ENCODE data around the gene PRRX1. TPM values are rescaled to one million over a fixed set of nuclear protein-coding genes. Genes with fewer than 3 reads are reported as not detected.

The PRRX1 gene
- total RNA-seq, 3 donors from 2014 or later, result 2.1 to 4.4 (median 3.9) TPM

DNA sequence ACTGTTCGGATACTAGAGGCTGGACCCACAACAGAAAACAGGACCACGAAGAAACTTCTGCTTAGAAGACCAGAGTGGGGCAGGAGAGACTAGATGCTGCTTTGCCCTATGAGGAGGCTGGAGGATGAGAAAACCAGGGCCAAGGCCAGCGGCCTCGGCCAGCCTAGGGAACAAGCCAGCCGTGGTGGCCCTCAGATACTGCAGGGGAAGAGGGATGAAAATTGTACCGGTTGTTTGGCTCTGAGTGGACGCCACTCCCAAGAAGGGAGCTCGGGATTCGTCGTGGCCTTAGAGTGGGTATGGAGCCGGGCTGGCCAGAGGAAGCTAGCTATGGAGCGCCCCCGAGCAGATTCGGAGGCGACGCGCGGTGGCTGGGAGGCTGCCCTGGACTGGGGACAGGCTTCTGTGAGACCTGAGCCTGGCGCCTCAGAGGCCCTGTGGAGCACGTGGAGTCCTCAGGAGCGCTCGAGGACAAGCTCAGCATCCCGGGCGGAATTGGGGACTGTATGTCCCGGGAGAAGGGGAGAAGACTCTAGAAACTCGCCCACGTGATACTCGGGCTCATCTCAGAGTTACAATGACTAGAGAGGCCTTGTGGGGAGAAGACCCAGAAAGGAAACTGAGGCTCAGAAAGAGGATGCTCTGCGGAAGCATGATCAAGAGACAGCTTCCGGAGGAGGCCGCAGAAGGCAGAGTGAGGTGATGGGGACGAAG is 2.8 kb downstream of the PRRX1 start:
- TF ChIP-seq, protein P1, sequence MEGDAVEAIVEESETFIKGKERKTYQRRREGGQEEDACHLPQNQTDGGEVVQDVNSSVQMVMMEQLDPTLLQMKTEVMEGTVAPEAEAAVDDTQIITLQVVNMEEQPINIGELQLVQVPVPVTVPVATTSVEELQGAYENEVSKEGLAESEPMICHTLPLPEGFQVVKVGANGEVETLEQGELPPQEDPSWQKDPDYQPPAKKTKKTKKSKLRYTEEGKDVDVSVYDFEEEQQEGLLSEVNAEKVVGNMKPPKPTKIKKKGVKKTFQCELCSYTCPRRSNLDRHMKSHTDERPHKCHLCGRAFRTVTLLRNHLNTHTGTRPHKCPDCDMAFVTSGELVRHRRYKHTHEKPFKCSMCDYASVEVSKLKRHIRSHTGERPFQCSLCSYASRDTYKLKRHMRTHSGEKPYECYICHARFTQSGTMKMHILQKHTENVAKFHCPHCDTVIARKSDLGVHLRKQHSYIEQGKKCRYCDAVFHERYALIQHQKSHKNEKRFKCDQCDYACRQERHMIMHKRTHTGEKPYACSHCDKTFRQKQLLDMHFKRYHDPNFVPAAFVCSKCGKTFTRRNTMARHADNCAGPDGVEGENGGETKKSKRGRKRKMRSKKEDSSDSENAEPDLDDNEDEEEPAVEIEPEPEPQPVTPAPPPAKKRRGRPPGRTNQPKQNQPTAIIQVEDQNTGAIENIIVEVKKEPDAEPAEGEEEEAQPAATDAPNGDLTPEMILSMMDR (IDR thresholded peaks at IDR 0.05), result no peak
- H3K9me3 ChIP-seq, result no peaks in the 10 kb centered on the region
- intact Hi-C loops (cut with DNase I, micrococcal nuclease), result no loop called here
- no peak for ATAC-seq
- H3K4me1 ChIP-seq (ENCODE audit: low read depth), result peaks cover 12% of the 10 kb centered on the region
- H3K36me3 ChIP-seq (ENCODE audit: low read depth), result no peaks in the 10 kb centered on the region
- no peak for DNase-seq
- H3K4me3 ChIP-seq, result no peak overlapping the region

GRCh38 chr1:170668209-170669106 is 4.5 kb downstream of the PRRX1 start:
- TF ChIP-seq, protein P1 (IDR thresholded peaks at IDR 0.05), result no peak
- Histone ChIP-seq H3K4me1 (ENCODE audit: low read depth) (peaks cover 12% of the 10 kb centered on the region), H3K4me3 (no peak overlapping the region), H3K36me3 (ENCODE audit: low read depth) (no peaks in the 10 kb centered on the region), H3K9me3 (no peaks in the 10 kb centered on the region)
- DNase-seq (no peak), ATAC-seq (no peak)
- intact Hi-C loops (cut with DNase I, micrococcal nuclease), result no loop called here

DNA sequence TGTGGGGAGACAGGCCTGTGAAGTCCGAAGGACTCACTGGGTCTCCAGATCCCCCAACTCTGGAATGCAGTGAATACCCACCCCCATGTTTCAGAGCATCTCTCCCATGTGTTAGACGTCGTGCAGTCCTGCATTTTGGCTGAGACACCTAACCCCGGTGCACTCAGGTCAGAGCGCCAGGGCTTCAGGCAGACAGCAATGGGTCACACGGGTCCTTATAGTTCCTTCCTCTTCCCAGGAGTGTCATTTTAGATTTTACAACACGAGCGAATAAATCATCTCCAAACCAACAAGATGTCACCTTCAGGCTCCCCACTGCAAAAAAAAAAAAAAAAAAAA is 5.1 kb downstream of the PRRX1 start:
- TF ChIP-seq, protein P1 (IDR thresholded peaks at IDR 0.05), result no peak
- Histone ChIP-seq H3K4me3 (no peak overlapping the region), H3K9me3 (no peaks in the 10 kb centered on the region), H3K36me3 (ENCODE audit: low read depth) (no peaks in the 10 kb centered on the region), H3K4me1 (ENCODE audit: low read depth) (peaks cover 10% of the 10 kb centered on the region)
- no peak for DNase-seq
- intact Hi-C loops (cut with DNase I, micrococcal nuclease), result no loop called here
- ATAC-seq, result no peak

GRCh38 chr1:170669586-170670530 is 5.9 kb downstream of the PRRX1 start:
- TF ChIP-seq, protein P1 (IDR thresholded peaks at IDR 0.05), result no peak
- no peaks in the 10 kb centered on the region for H3K36me3 ChIP-seq (ENCODE audit: low read depth)
- DNase-seq (no peak), ATAC-seq (no peak)
- intact Hi-C loops (cut with DNase I, micrococcal nuclease), result no loop called here
- no peak overlapping the region for H3K4me3 ChIP-seq
- H3K9me3 ChIP-seq, result no peaks in the 10 kb centered on the region
- peaks cover 4% of the 10 kb centered on the region for H3K4me1 ChIP-seq (ENCODE audit: low read depth)

Measured in mucosa of descending colon (tissue), 3 donors.